ENCODE measurements around the gene RETREG1.

The RETREG1 gene

DNA sequence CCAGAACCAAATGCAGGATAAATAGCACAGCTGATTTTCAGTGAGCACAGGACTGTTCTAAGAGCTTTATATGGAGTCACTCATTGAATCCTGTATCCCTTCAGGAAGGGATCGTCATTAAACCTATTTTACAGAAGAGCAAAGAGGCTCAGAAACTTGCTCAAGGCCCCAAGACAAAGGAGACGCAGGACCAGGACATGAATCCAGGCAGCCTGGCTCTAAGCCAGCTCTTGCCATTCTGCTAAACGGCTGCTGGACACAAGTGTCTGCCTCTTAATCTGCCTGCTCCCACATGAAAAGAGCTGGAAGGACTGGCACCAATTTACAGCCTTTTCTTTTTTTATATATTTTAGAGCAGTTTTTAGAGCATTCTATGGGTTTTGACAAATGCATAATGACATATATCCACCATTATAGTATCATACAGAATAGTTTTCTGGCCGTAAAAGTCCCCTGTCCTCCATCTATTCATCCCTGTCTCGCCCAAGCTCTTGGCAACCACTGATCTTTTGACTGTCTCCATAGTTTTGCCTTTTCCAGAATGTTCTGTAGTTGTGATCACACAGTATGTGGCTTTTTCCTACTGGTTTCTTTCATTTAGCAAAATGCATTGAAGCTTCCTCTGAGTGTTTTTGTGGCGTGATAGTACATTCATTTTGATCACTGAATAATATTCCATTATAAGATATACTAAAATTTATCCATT lies 37.5 kb downstream of the RETREG1 start:
- DNase-seq, result no peak

DNA sequence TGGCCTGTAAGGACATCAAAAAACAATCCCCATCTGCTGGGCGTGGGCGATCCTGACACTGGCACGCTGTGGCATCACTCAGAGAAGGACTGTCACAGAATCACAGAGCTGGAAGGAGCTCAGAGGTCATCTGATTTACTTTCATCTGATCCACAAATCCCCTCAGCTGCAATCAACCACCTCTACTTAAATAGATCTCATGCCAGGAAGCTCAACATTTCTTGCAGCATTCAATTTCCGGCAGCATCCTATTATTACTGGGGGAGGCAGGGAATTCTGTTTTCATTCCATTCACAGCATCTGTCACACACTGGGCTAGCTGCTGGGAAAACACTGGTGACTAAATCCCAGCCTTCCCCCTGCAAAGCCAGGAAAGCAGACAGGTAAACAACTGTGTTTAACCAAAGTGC lies 38.3 kb downstream of the RETREG1 start:
- no peak for DNase-seq

DNA sequence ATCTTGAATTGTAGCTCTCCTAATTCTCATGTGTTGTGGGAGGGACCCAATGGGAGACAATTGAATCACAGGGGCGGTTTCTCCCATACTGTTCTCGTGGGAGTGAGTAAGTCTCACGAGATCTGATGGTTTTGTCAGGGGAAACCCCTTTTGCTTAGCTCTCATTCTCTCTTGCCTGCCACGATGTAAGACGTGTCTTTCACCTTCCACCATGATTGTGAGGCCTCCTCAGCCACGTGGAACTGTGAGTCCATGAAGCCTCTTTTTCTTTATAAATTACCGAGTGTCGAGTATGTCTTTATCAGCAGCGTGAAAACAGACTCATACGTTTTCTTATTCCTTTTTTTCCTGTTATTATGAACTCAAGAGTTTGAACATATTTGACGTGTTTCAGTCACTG lies 39.1 kb downstream of the RETREG1 start:
- no peak for DNase-seq

DNA sequence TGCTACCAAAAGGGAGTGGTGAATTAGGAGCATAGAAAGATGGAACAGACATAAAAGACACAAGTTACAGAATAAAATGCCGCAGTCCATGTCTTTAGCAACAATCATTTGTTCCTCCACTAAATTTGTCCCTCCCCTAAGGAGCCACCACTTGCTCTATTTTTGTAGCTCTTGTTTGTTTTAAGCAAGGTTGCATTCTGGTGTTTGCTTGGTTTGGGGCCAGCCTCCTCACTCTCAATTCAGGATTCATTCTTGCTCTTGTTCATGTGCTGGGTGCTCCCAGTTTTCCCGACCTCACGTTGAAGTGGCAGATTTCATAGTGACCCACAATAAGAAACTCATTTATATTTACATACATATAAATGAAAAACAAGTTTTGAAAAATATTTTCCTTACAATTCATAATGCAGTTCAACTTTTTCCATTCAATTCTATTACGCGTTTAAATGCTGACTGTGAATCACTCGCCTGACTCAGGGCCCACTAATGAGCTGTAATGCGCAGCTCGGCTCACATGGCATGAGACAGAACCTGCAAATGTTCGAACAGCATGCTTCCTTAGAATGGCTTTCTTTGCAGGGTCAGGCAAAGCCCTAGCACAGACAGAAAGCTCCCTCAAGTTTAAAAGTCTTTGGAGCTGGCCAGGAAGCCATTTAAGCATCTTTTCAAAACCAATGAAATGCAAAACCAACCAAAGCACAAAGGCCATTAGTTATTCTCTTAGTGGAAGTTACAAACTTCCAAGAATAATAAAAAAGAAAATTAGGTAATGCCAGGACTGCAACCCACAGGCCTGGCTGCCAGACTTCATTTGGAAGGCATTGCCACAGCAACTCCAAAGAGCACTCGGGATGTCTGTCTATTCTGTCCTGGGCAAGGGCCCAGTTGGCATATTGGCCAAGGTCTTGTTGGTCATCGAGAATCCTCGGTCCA lies 41.7 kb downstream of the RETREG1 start:
- DNase-seq, result peak; percentile 78

DNA sequence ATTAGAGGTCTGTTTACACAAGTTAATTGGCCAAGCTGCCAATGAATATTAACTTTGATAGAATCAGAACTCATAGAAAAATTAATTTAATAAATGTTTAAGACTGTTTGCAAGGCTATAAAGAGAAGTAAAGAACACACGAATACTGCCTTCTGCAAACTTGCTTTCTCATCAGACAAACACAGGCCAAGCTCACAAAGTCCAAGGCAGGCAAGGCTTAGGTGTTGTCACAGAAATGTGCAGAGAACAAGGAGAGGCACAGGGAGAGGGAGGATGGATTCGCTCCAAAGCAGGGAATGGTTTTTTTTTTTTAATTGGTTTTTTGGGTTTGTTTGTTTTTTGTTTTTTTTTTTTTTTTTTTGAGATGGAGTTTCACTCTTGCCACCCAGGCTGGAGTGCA lies 43.4 kb downstream of the RETREG1 start:
- no peak for DNase-seq

DNA sequence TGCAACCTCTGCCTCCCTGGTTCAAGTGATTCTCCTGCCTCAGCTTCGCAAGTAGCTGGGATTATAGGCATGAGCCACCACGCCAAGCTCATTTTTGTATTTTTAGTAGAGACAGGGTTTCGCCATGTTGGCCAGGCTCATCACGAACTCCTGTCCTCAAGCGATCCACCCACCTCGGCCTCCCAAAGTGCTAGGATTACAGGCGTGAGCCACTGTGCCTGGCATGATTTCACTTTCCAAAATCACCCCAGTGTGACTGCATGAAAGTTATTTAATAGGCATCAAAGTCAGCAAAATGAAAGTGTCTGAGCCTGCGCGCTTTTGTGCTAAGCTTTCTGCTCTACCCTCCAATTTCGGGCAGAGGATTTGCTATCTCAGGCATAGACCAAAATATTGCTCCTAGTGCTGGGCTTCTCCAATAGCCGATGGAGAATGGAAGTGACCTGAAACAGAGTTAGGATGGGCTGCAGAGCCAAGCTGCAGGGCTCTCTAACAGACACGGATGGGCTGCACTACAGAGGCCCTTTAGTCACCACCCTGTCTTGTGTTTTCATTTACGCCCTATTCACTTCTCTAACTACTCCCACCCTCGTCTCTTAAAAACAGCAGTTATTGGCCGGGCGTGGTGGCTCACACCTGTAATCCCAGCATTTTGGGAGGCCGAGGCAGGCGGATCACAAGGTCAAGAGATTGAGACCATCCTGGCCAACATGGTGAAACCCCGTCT lies 44.3 kb downstream of the RETREG1 start:
- no peak for DNase-seq

DNA sequence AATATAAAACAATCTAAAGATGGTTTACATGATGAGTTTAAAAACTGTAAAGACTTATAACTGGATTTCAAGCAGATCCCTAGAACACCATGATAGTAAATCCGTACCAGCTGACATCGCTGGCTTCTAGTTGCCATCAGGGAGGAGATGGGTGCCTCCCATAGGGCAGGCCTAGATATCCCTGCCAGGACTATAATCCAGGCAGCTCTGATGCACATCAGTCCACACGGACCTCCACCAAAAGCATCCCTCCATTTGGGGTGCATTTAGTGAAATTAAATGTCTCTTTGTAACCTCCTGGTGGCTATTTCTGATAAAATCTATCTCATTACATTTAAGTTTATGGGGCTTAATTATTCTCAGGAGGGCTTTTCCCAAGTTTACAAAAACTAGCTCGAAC lies 45.8 kb downstream of the RETREG1 start:
- no peak for DNase-seq

DNA sequence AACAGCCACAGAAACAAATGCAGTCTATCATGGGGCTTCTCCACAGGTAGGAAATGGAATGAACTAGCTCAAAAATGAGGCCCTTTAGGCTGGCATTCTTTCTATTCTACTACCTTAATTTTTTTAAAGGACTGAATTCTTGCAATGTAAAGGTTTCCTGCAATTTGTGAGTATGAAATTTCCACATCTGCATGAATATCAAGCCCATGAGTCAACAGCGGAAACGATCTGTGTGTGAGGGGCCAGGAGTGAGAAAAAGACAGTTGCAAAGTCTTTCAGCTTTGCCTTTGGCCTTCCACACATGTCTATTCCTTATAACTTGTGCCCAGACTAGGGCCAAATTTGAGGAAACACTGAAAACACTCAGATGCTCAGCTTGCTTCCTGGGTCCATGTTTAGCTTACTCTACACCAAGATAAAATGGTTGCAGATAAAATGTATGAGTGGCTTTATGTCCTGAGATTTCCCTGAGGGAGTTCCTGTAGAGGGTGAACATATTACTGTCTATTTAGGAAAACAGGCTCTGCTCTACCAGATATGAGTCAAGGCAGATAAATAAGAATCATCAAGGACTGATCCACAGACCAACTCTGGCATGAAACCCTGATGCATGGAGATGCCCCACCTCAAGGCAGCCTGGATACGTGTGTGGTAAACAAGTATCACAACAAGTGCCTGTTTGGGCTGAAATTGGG lies 46.5 kb downstream of the RETREG1 start:
- DNase-seq, result no peak

DNA sequence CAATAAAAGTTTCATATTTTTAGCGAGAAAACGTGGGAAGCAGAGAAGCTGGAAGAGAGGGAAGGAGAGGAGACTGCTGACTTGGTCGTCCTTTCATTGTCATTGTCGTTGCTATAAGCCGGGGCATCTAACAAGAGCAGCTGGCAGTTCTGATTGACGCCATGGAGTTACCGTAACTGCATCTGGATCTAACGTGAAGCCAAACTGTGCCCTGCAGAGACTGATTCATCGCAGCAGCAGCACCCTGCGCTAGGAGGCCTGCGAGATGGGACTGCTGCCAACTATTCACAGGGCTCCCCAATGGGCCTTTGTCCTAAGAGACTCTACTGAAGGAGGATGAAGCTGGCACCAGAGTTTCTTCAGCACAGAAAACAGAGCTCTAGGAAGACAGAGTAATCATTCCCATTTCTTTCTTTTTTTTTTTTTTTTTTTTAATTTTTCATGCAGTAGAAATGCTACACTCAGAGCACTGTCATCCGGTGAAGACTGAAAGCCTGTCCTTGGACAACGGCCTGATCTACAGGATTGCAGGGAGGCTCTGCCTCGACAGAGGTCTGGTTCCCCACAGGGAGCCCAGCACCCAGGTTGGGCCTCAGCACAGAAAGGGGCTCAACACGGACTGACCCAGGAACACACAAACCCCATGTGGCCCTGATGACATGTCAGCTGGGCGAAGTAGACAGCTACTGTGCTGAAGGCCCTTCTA lies 47.8 kb downstream of the RETREG1 start:
- DNase-seq, result no peak

DNA sequence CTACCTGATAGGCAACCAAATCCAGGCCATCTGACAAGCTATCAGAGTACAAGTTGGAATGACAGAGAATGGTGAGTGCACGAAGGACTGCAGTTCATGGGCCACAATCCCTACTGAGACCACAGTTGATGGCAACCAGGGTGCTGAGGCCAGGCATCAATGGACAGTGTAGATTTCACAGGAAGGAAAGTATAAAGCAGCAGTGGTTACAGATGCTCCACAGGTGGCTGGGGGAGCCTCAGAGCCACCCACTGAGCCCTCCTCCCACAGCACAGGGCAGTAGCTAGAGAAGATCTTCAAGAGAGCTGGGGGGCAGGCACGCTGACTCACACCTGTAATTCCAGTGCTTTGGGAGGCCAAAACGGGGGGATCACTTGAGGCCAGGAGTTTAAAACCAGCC lies 49.4 kb downstream of the RETREG1 start:
- no peak for DNase-seq

DNA sequence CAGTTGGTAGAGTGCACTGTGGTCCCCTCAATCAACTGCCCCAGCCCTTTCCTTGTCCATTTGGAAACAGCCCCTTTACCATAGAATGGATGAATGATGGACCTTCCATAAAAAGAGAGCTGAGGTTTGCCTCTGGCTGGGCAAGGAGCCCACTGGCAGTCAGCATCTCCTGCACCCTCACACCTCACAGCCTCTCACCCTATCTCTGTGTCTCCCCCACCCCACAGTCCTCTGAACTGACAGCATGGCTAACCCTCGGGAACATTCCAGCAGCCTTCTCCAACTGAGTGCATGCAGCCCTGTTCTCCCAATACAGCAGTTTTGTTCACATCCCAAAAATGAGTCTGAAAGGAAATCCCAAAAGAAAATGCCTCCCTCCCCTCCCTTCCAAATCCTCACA lies 51.7 kb downstream of the RETREG1 start:
- DNase-seq, result no peak

DNA sequence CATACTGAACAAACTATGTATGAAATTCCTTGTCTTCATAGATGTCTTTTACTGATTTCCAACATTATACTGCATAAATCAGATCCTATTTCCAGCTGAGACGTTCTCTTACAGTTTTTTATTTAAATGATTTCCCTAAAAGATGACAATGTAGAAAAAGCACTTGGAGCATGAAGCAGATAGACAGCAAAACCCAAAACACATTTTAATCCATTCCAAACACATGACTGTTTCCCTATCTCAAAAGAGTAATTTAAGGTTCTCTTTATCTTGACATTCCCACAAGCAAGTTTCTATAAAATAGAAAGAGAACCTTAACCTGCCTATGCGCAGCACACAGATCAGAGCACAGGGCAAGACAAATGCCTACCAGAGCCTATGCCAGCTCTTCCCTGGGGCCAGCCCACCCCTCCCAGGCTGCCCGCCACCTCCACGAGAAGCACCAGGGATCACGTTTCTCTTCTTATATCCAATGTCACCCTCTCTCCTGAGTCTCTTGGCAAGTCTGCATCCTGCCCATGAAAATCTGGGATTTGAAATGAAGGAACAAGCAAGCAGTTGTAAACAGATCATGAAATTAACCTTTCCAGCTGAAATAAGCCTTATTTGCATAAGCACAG lies 52.4 kb downstream of the RETREG1 start:
- DNase-seq, result no peak

DNA sequence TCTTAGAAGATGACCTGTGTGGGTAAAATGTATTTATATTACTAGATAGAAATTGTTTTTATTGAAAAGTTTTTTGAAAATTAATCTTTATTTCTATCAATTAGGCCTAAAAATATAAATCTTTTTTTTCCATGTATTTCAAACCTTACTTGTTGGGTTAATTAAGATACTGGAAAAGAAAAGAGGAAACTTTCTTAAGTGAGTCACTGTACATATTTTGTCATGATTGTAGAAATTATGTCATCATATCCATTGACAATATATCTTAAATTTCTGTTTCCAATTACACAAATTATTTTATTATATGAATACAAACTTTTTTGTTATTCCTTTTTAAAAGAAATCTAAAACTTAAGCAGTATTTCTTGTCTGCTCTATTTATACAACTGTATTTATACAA lies 53.1 kb downstream of the RETREG1 start:
- DNase-seq, result no peak

DNA sequence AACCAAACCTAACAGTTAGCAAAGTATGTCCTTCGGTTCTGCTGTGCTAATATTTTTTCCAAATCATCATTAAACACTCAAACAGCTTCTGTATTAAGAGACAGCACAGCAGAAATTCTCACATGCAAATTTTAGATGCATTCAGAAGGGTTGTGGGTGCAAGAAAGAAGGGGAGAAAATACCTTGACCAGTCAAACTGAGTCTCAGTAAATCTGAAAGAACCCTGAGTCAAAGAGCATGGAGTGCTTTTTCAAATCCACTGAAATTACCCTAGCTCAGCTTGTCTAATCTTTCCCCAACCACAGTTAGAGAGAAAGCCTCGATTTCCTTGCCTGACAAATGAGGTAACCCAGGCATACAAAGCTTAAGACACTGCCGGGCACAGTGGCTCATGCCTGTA lies 55.1 kb downstream of the RETREG1 start:
- DNase-seq, result no peak

DNA sequence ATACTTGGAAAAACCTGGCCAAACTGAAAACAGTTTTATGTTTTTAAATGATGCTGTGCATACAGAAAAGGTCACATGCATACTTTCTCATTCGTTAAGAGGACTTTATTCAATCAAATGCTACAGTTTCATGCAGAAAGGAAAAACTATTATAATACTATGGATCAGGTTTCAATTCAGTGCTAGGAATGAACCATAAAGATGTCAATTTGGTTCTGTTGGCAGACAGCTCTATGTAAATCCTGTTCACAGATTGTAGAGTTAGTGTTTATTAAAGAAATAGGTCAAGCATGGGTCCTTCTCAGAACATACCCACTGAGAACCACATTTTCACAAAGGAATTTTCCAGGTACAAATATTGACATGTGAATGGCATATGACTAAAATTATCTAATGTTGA lies 57.1 kb downstream of the RETREG1 start:
- DNase-seq, result no peak

DNA sequence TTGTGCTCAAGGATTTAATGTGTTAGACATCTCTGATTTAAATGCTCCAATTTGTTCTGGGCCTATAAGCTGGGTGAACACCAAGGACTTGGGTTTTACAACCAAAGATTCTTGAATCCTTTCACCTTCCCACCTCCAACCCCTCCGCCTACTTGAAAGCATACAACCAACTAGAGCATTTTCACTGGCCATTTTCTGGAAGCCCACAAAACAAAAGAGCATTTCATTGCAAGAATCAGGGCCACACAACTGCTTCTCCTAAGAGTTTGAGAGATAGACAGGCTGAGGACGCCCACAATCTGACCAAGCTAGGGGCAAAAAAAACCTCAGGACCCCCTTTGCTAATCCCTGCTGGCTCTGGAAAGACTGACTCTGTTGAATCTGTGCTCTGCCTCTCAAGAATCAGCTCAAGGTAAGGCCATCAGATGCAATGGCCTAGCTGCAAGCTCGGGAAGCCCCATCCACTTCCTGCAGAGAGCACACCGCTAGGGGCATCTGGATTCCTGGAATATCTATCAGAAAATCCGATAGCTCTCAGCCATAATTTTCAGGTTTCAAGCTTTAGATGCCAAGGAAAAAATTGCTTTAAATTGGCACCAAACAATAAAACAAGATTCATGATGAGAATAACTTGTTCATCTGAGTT lies 57.7 kb downstream of the RETREG1 start:
- DNase-seq, result no peak

DNA sequence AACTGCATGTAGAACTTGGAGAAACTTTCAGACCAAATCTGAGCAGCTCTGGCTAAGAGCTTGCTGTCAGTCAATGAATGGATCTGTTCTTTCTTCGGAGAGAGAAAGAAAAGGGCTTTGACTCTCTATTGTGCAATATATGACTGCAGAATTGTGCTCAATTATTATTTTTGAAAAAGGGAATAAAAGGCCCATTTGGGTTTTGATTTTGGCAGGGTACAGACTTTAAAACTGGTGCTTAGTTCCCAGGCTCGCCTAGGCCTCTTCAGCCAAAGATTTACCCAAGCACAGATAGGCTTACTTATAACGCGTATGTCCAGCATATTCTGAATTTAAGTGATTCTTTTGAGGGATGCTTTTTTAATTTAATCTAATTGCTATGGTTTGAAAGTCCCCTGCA lies 59.3 kb downstream of the RETREG1 start:
- no peak for DNase-seq

DNA sequence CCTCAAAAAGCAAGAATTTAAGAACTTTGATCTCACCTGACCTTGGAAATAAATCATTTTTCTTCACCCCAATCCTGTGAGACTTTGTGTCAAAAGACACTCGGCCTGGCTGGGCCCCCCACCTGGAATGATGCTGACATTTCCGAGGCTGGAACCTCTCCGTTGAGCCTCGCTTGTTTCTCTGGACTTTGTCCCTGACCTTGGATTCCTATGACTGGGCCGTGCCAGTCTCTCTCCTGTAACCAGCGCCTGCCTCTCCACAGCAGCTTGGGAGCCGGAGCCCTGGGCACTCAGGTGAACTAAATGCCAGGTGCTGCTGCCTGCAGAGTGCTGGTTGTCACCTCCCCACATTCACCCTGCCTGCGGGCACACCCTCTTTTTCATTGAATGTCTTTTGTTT lies 62.7 kb downstream of the RETREG1 start:
- DNase-seq, result no peak

DNA sequence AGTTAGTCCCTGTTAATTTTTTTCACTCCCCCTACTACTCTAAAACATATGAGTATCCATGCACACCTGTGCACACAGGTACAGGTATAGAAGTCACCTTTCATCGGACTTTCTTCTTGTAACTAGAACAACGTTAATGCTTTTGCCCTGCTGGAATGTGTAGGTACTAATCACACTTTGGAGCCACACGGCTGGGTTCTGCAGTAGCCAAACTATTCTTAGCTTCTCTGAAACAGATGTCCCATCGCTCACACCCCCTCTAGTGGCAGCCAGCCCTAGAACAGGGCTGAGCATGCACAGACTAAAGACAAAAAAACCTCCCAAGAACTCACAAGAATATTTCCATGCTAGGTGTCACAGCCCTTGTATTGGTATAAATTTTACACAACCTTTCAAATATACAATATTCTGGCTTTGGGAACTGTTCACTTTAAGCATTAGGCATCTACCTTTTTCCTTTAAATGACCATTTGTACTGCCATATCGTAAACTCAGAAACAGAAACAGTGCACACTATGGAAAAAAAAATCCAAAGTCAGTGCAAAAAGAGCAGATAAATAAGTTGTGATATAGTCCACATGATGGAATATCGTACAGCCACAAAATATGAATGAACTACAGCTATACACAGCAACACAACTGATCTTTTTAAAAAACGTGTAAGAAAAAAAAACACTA lies 64.0 kb downstream of the RETREG1 start:
- DNase-seq, result peak; percentile 54

DNA sequence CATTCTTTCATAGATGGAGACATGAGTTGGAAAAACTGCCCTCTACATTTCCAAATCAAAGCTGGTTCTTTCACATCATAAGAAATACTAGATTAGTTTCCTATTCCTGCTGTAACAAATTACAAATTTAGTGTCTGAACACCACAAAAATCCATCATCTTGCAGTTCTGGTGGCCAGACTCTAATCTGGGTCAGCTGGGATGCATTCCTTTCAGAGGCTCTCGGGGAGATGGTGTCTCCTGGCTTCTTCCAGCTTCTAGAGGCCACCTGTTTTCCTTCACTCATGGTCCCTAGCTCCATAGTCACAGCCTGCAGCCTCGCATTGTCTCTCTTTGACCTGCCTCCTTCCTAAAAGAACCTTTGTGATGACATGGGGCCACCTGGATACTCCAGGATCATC lies 65.2 kb downstream of the RETREG1 start:
- no peak for DNase-seq

Data from kidney glomerular epithelial cell (primary cell).